BLaER1 treated with 17β-estradiol and CSF1 and Interleukin-3, amounts not matched to agents 10 nM and 100 nM (cell line): ENCODE measurements around the gene MRPS34.

Experiments
- H3K27ac ChIP-seq, 11 experiments: shearing (Covaris generic); formaldehyde crosslinking; 2 replicates each; pipeline ENCODE4 v1.8.1; 2022
- H3K27me3 ChIP-seq, 11 experiments: shearing (Covaris generic); formaldehyde crosslinking; 2 replicates each; pipeline ENCODE4 v1.8.1; 2022
- H3K36me3 ChIP-seq, 11 experiments: shearing (Covaris generic); formaldehyde crosslinking; 2 replicates each; pipeline ENCODE4 v1.8.1; 2022
- H3K4me1 ChIP-seq, 10 experiments: shearing (Covaris generic); formaldehyde crosslinking; 2 replicates each; pipeline ENCODE4 v1.8.1; 2022
- H3K4me2 ChIP-seq, 11 experiments: shearing (Covaris generic); formaldehyde crosslinking; 2 replicates each; pipeline ENCODE4 v1.8.1; 2022
- H3K4me3 ChIP-seq, 10 experiments: shearing (Covaris generic); formaldehyde crosslinking; 2 replicates each; pipeline ENCODE4 v1.8.1; 2022
- H3K9ac ChIP-seq, 11 experiments: shearing (Covaris generic); formaldehyde crosslinking; 2 replicates each; pipeline ENCODE4 v1.8.1; 2022
- H3K9me3 ChIP-seq, 11 experiments: shearing (Covaris generic); formaldehyde crosslinking; replicated peaks in 1 of 11; 2 replicates each; pipeline ENCODE4 v1.8.1; 2022
- H4K20me1 ChIP-seq, 11 experiments: shearing (Covaris generic); formaldehyde crosslinking; 2 replicates each; pipeline ENCODE4 v1.8.1; 2022
- Cebpa-rat ChIP-seq, 11 experiments: shearing (Covaris generic); IDR thresholded peaks; 2 replicates each; pipeline ENCODE4 v1.8.1; 2022

MRPS34 gene

GRCh38 chr16:1769402-1770300 is 3.3 kb downstream of the MRPS34 start:
- Histone ChIP-seq H3K4me3 (peak overlapping the region in 2 of 10 experiments; percentile 89 to 97; a peak in 1 of 20 replicates), H4K20me1 (peaks cover 16 to 75% (median 43%) of the 10 kb centered on the region in 11 experiments; a peak in 21 of 22 replicates), H3K4me1 (peaks cover 17 to 23% (median 19%) of the 10 kb centered on the region in 10 experiments), H3K27ac (no peak overlapping the region), H3K9me3 (no peaks in the 10 kb centered on the region), H3K4me2 (peak overlapping the region in 10 of 11 experiments; percentile 95 to 100 (median 99); a peak in 17 of 22 replicates), H3K27me3 (no peaks in the 10 kb centered on the region), H3K36me3 (peaks cover 39 to 63% (median 59%) of the 10 kb centered on the region in 11 experiments), H3K9ac (peak overlapping the region in 5 of 11 experiments; percentile 5 to 98 (median 95); a peak in 4 of 22 replicates)
- TF ChIP-seq Cebpa-rat (IDR thresholded peaks at IDR 0.05), result no peak

GRCh38 chr16:1768767-1769401 is 4.0 kb downstream of the MRPS34 start:
- Histone ChIP-seq H3K4me1 (peaks cover 9 to 19% (median 14%) of the 10 kb centered on the region in 10 experiments), H3K9ac (peak overlapping the region in 2 of 11 experiments; percentile 5 to 33; a peak in 2 of 22 replicates), H3K36me3 (peaks cover 46 to 70% (median 66%) of the 10 kb centered on the region in 11 experiments), H3K4me3 (no peak overlapping the region), H3K9me3 (no peaks in the 10 kb centered on the region), H3K27me3 (no peaks in the 10 kb centered on the region), H4K20me1 (peaks cover 9 to 75% (median 37%) of the 10 kb centered on the region in 11 experiments; a peak in 21 of 22 replicates), H3K4me2 (no peak overlapping the region), H3K27ac (no peak overlapping the region)
- TF ChIP-seq Cebpa-rat (IDR thresholded peaks at IDR 0.05), result no peak

GRCh38 chr16:1768061-1768766 is 4.7 kb downstream of the MRPS34 start:
- H3K27ac ChIP-seq, result no peak overlapping the region
- H3K36me3 ChIP-seq, result peaks cover 47 to 73% (median 67%) of the 10 kb centered on the region in 11 experiments
- H3K4me2 ChIP-seq, result no peak overlapping the region
- peaks cover 11 to 77% (median 38%) of the 10 kb centered on the region in 11 experiments; a peak in 21 of 22 replicates for H4K20me1 ChIP-seq
- TF ChIP-seq Cebpa-rat (IDR thresholded peaks at IDR 0.05), result no peak
- H3K4me1 ChIP-seq, result peaks cover 11 to 24% (median 16%) of the 10 kb centered on the region in 10 experiments
- no peak overlapping the region for H3K9ac ChIP-seq
- H3K4me3 ChIP-seq, result no peak overlapping the region
- H3K9me3 ChIP-seq, result no peaks in the 10 kb centered on the region
- H3K27me3 ChIP-seq, result no peaks in the 10 kb centered on the region

GRCh38 chr16:1767116-1767994 is 5.6 kb downstream of the MRPS34 start:
- peaks cover 0 to under 1% (median 0%) of the 10 kb centered on the region in 11 experiments; a peak in 1 of 22 replicates for H3K27me3 ChIP-seq
- H3K4me2 ChIP-seq, result no peak overlapping the region
- no peaks in the 10 kb centered on the region for H3K9me3 ChIP-seq
- no peak overlapping the region for H3K9ac ChIP-seq
- no peak overlapping the region for H3K4me3 ChIP-seq
- H3K36me3 ChIP-seq, result peaks cover 47 to 76% (median 70%) of the 10 kb centered on the region in 11 experiments
- H4K20me1 ChIP-seq, result peaks cover 19 to 85% (median 47%) of the 10 kb centered on the region in 11 experiments; a peak in 21 of 22 replicates
- H3K27ac ChIP-seq, result no peak overlapping the region
- TF ChIP-seq Cebpa-rat (IDR thresholded peaks at IDR 0.05), result no peak
- peaks cover 17 to 32% (median 25%) of the 10 kb centered on the region in 10 experiments for H3K4me1 ChIP-seq

- Histone ChIP-seq H3K4me1 (peaks cover 22 to 39% (median 31%) of the 10 kb centered on the region in 10 experiments), H3K27ac (no peak overlapping the region), H3K27me3 (peaks cover 0 to 6% (median 0%) of the 10 kb centered on the region in 11 experiments; a peak in 1 of 22 replicates), H4K20me1 (peaks cover 25 to 92% (median 53%) of the 10 kb centered on the region in 11 experiments; a peak in 21 of 22 replicates), H3K9ac (no peak overlapping the region), H3K9me3 (no peaks in the 10 kb centered on the region), H3K4me2 (no peak overlapping the region), H3K36me3 (peaks cover 47 to 81% (median 70%) of the 10 kb centered on the region in 11 experiments), H3K4me3 (no peak overlapping the region)
- no peak for TF ChIP-seq Cebpa-rat (IDR thresholded peaks at IDR 0.05)
These were observed 6.2 kb downstream of the MRPS34 start for GRCh38 chr16:1766701-1767100.

DNA sequence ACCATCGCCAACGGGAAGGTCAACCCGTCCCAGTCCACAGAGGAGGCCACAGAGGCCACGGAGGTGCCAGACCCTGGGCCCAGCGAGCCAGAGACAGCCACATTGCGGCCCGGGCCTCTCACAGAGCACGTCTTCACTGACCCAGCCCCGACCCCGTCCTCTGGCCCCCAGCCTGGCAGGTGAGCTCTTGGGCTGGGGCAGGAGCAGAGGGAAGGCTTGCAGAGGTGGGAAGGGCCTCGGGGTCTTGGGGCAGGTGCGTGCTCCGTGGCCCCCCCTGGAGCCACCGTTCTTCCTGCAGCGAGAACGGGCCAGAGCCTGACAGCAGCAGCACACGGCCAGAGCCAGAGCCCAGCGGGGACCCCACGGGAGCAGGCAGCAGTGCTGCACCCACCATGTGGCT is 6.7 kb downstream of the MRPS34 start:
- no peak overlapping the region for H3K9ac ChIP-seq
- TF ChIP-seq Cebpa-rat (IDR thresholded peaks at IDR 0.05), result no peak
- H3K4me1 ChIP-seq, result peaks cover 22 to 43% (median 35%) of the 10 kb centered on the region in 10 experiments
- peaks cover 0 to 6% (median 0%) of the 10 kb centered on the region in 11 experiments; a peak in 1 of 22 replicates for H3K27me3 ChIP-seq
- peaks cover 47 to 83% (median 71%) of the 10 kb centered on the region in 11 experiments for H3K36me3 ChIP-seq
- H4K20me1 ChIP-seq, result peaks cover 25 to 97% (median 57%) of the 10 kb centered on the region in 11 experiments; a peak in 21 of 22 replicates
- H3K9me3 ChIP-seq, result no peaks in the 10 kb centered on the region
- H3K27ac ChIP-seq, result no peak overlapping the region
- no peak overlapping the region for H3K4me3 ChIP-seq
- H3K4me2 ChIP-seq, result no peak overlapping the region

GRCh38 chr16:1765826-1766225 is 7.1 kb downstream of the MRPS34 start:
- H3K36me3 ChIP-seq, result peaks cover 51 to 87% (median 75%) of the 10 kb centered on the region in 11 experiments
- no peak overlapping the region for H3K4me3 ChIP-seq
- no peaks in the 10 kb centered on the region for H3K9me3 ChIP-seq
- peaks cover 21 to 45% (median 37%) of the 10 kb centered on the region in 10 experiments for H3K4me1 ChIP-seq
- peaks cover 25 to 99% (median 60%) of the 10 kb centered on the region in 11 experiments; a peak in 21 of 22 replicates for H4K20me1 ChIP-seq
- no peak overlapping the region for H3K4me2 ChIP-seq
- H3K27me3 ChIP-seq, result peaks cover 0 to 6% (median 0%) of the 10 kb centered on the region in 11 experiments; a peak in 1 of 22 replicates
- TF ChIP-seq Cebpa-rat (IDR thresholded peaks at IDR 0.05), result no peak
- no peak overlapping the region for H3K9ac ChIP-seq
- no peak overlapping the region for H3K27ac ChIP-seq
